HepG2 (cell line): ENCODE results near the gene PTGES3. TPM values are rescaled to one million over a fixed set of nuclear protein-coding genes. Genes with fewer than 3 reads are reported as not detected.

ENCODE experiments used
- ATF7-NPFF ChIP-seq: sonication (generic); formaldehyde crosslinking; IDR thresholded peaks from 2 replicates; pipeline ENCODE4 v1.8.1; 2023; ENCODE audit warnings: mild to moderate bottlenecking, low read depth, missing genetic modification reagents, moderate library complexity
- CC2D1A ChIP-seq: sonication (generic); formaldehyde crosslinking; IDR thresholded peaks from 2 replicates; pipeline ENCODE4 v1.8.1; 2023; ENCODE audit warnings: mild to moderate bottlenecking, missing genetic modification reagents
- CENPT ChIP-seq: sonication (generic); formaldehyde crosslinking; IDR thresholded peaks from 2 replicates; pipeline ENCODE4 v1.8.0; 2022; ENCODE audit warnings: low read depth, mild to moderate bottlenecking, moderate library complexity, missing genetic modification reagents
- HNRNPL ChIP-seq: fragments of 200-400 bp; formaldehyde crosslinking; IDR thresholded peaks from 2 replicates; pipeline ENCODE4 v1.6.1; 2017; ENCODE audit warnings: mild to moderate bottlenecking, low read depth, low read length
- IKZF5 ChIP-seq: IDR thresholded peaks from 2 replicates; pipeline ENCODE4 v1.6.1; 2018; ENCODE audit warnings: missing genetic modification reagents, mild to moderate bottlenecking, missing compliant biosample characterization
- MATR3 ChIP-seq: sonication (generic); formaldehyde crosslinking; IDR thresholded peaks from 2 replicates; pipeline ENCODE4 v1.4.0; 2020; ENCODE audit warnings: missing genetic modification reagents
- MAX ChIP-seq: IDR thresholded peaks from 2 replicates; pipeline ENCODE4 v1.6.1; 2012; ENCODE audit warnings: inconsistent platforms
- MXD4 ChIP-seq: IDR thresholded peaks from 2 replicates; pipeline ENCODE4 v1.6.1; 2016; ENCODE audit warnings: mild to moderate bottlenecking, missing biosample characterization, missing genetic modification reagents
- NCOR1 ChIP-seq: fragments of 200-600 bp; sonication (generic); IDR thresholded peaks from 2 replicates; pipeline ENCODE4 v1.7.0; 2017; ENCODE audit warnings: antibody characterized with exemption, low read length, borderline replicate concordance
- PTBP1 ChIP-seq: fragments of 200-400 bp; formaldehyde crosslinking; IDR thresholded peaks from 2 replicates; pipeline ENCODE4 v1.6.1; 2018; ENCODE audit warnings: low read length, low read depth; ENCODE audit not compliant: poor library complexity, severe bottlenecking
- SMAD3 ChIP-seq: sonication (generic); formaldehyde crosslinking; IDR thresholded peaks from 2 replicates; pipeline ENCODE4 v1.4.0; 2020; ENCODE audit warnings: missing genetic modification reagents
- SNAPC2 ChIP-seq: sonication (generic); formaldehyde crosslinking; IDR thresholded peaks from 2 replicates; pipeline ENCODE4 v1.8.1; 2022; ENCODE audit warnings: mild to moderate bottlenecking, missing genetic modification reagents
- SYNCRIP ChIP-seq: fragments of 200-400 bp; formaldehyde crosslinking; IDR thresholded peaks from 2 replicates; pipeline ENCODE4 v1.6.1; 2018; ENCODE audit warnings: mild to moderate bottlenecking, low read depth, low read length; ENCODE audit not compliant: insufficient read depth
- TBX2 ChIP-seq: sonication (generic); formaldehyde crosslinking; IDR thresholded peaks from 2 replicates; pipeline ENCODE4 v1.5.0; 2020; ENCODE audit warnings: missing genetic modification reagents, mild to moderate bottlenecking, borderline replicate concordance
- TFAP4 ChIP-seq: sonication (generic); IDR thresholded peaks from 2 replicates; pipeline ENCODE4 v1.6.1; 2016; ENCODE audit warnings: low read depth, borderline replicate concordance
- ZFAT ChIP-seq: sonication (generic); formaldehyde crosslinking; conservative IDR thresholded peaks from 2 replicates; pipeline ENCODE4 v1.8.1; 2023; ENCODE audit warnings: missing genetic modification reagents, inconsistent platforms
- ZMYM4 ChIP-seq: sonication (generic); formaldehyde crosslinking; IDR thresholded peaks from 2 replicates; pipeline ENCODE4 v1.8.1; 2023; ENCODE audit warnings: mild to moderate bottlenecking, missing genetic modification reagents
- ZNF207 ChIP-seq: fragments of 450-650 bp; IDR thresholded peaks from 2 replicates; pipeline ENCODE4 v1.6.1; 2016; ENCODE audit warnings: antibody characterized with exemption, borderline replicate concordance
- ZNF703 ChIP-seq: sonication (generic); formaldehyde crosslinking; IDR thresholded peaks from 2 replicates; pipeline ENCODE4 v1.5.1; 2020; ENCODE audit warnings: missing genetic modification reagents, mild to moderate bottlenecking, moderate library complexity, borderline replicate concordance
- ZNF777 ChIP-seq: sonication (generic); formaldehyde crosslinking; IDR thresholded peaks from 2 replicates; pipeline ENCODE4 v1.4.0; 2020; ENCODE audit warnings: missing genetic modification reagents
- ZNF782 ChIP-seq: sonication (generic); formaldehyde crosslinking; IDR thresholded peaks from 2 replicates; pipeline ENCODE4 v1.4.0; 2020; ENCODE audit warnings: missing genetic modification reagents, mild to moderate bottlenecking, borderline replicate concordance
- polyA plus RNA-seq, 8 experiments: library from polyadenylated mRNA; depleted of rRNA in 3 of 8; stranded (reverse) in 7 of 8; unstranded in 1 of 8; fragments of >200 nt; fragmentation: Illumina TruSeq in 4 of 8; extraction: Trizol in 4 of 8; gene quantifications; 2 replicates each; pipeline versions ENCODE4 v1.2.1 to v1.2.3, GENCODE V29; 2011 to 2016; ENCODE audit warnings: low read depth in 4 of 8, missing spikeins in 1 of 8, mixed read lengths in 1 of 8; ENCODE audit not compliant: insufficient read depth in 1 of 8
- total RNA-seq, 5 experiments: library from RNA; depleted of rRNA; stranded (reverse); fragments of >200 nt; fragmentation: Illumina TruSeq; extraction: Trizol; gene quantifications; 2 replicates each; pipeline ENCODE4 v1.2.3, GENCODE V29; 2016; ENCODE audit warnings: low read depth in 1 of 5
- TF ChIP-seq, protein P1 (sequence below): IDR thresholded peaks from 2 replicates; pipeline ENCODE4 v1.6.1; 2016; ENCODE audit warnings: low read depth, control low read depth
- TF ChIP-seq, protein P2 (sequence below): sonication (generic); formaldehyde crosslinking; IDR thresholded peaks from 2 replicates; pipeline ENCODE4 v1.5.0; 2020; ENCODE audit warnings: missing genetic modification reagents

PTGES3 gene
- total and polyA plus RNA-seq, 2 of the 13 experiments (the other 11 are each of a cell fraction or from before 2014, with no cell fraction given), result 54.4 to 159 TPM

- TF ChIP-seq, protein P1, sequence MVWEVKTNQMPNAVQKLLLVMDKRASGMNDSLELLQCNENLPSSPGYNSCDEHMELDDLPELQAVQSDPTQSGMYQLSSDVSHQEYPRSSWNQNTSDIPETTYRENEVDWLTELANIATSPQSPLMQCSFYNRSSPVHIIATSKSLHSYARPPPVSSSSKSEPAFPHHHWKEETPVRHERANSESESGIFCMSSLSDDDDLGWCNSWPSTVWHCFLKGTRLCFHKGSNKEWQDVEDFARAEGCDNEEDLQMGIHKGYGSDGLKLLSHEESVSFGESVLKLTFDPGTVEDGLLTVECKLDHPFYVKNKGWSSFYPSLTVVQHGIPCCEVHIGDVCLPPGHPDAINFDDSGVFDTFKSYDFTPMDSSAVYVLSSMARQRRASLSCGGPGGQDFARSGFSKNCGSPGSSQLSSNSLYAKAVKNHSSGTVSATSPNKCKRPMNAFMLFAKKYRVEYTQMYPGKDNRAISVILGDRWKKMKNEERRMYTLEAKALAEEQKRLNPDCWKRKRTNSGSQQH (CRISPR knock-in tag), result 0 out of 2 replicates have a peak, but pooled peaks have one; percentile 64
- TF ChIP-seq HNRNPL (0 out of 2 replicates have a peak, but pooled peaks have one; percentile 44), MAX (peak; percentile 95), PTBP1 (peak; percentile 74), TBX2 (CRISPR knock-in tag) (peak; percentile 70; the same call in 1 of the 2 replicates), MXD4 (CRISPR knock-in tag) (peak; percentile 89), ZNF777 (CRISPR knock-in tag) (0 out of 2 replicates have a peak, but pooled peaks have one; percentile 19), SNAPC2 (CRISPR knock-in tag) (no peak; the same call in 1 of the 2 replicates), ATF7-NPFF (CRISPR knock-in tag) (peak; percentile 59; the same call in 1 of the 2 replicates), ZMYM4 (CRISPR knock-in tag) (peak; percentile 85), ZFAT (CRISPR knock-in tag) (no peak), MATR3 (CRISPR knock-in tag) (no peak), CC2D1A (CRISPR knock-in tag) (no peak), SYNCRIP (no peak), NCOR1 (peak; percentile 17; the same call in 1 of the 2 replicates), ZNF703 (CRISPR knock-in tag) (no peak), SMAD3 (CRISPR knock-in tag) (peak; percentile 65; the same call in 1 of the 2 replicates), ZNF782 (peak; percentile 77; the same call in 1 of the 2 replicates), ZNF207 (no peak), TFAP4 (no peak; the same call in 1 of the 2 replicates), CENPT (CRISPR knock-in tag) (no peak), IKZF5 (CRISPR knock-in tag) (peak; percentile 90; the same call in 1 of the 2 replicates)
- TF ChIP-seq, protein P2, sequence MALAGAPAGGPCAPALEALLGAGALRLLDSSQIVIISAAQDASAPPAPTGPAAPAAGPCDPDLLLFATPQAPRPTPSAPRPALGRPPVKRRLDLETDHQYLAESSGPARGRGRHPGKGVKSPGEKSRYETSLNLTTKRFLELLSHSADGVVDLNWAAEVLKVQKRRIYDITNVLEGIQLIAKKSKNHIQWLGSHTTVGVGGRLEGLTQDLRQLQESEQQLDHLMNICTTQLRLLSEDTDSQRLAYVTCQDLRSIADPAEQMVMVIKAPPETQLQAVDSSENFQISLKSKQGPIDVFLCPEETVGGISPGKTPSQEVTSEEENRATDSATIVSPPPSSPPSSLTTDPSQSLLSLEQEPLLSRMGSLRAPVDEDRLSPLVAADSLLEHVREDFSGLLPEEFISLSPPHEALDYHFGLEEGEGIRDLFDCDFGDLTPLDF (CRISPR knock-in tag), result no peak; the same call in 1 of the 2 replicates
Measured at GRCh38 chr12:56724972-56725722, 37.1 kb upstream of the PTGES3 start, which contains the start of gene NACA (continued).
